H9 (cell line): ENCODE results near the gene C16orf92. TPM values are rescaled to one million over a fixed set of nuclear protein-coding genes. Genes with fewer than 3 reads are reported as not detected.

Experiments
- DNase-seq: peaks from one replicate; pipeline ENCODE4 v3.0.0-alpha.2; 2017
- H2AFZ ChIP-seq: one replicate; pipeline ENCODE4 v1.6.1; 2013; ENCODE audit warnings: mild to moderate bottlenecking, low read length, control low read depth, moderate library complexity
- H2AK5ac ChIP-seq: 2 replicates; pipeline ENCODE4 v1.6.1; 2013; ENCODE audit warnings: low read length, control low read depth, mixed read lengths; ENCODE audit not compliant: insufficient read length
- H2BK120ac ChIP-seq: one replicate; pipeline ENCODE4 v1.6.1; 2013; ENCODE audit warnings: low read depth, mild to moderate bottlenecking, low read length, control low read depth, inconsistent platforms; ENCODE audit not compliant: poor library complexity, severe bottlenecking
- H2BK12ac ChIP-seq: 2 replicates; pipeline ENCODE4 v1.6.1; 2013; ENCODE audit warnings: low read length, control low read depth, mixed read lengths, low read depth; ENCODE audit not compliant: insufficient read length
- H2BK15ac ChIP-seq: 2 replicates; pipeline ENCODE4 v1.6.1; 2013; ENCODE audit warnings: low read depth, low read length, control low read depth
- H2BK20ac ChIP-seq: one replicate; pipeline ENCODE4 v1.6.1; 2013; ENCODE audit warnings: low read depth, mild to moderate bottlenecking, low read length, control low read depth, inconsistent platforms; ENCODE audit not compliant: poor library complexity, severe bottlenecking
- H2BK5ac ChIP-seq: 2 replicates; pipeline ENCODE4 v1.6.1; 2013; ENCODE audit warnings: low read length, control low read depth, mixed read lengths; ENCODE audit not compliant: insufficient read length
- H3K14ac ChIP-seq: 2 replicates; pipeline ENCODE4 v1.6.1; 2013; ENCODE audit warnings: low read length, control low read depth; ENCODE audit not compliant: insufficient read depth
- H3K18ac ChIP-seq: 2 replicates; pipeline ENCODE4 v1.6.1; 2013; ENCODE audit warnings: low read depth, mild to moderate bottlenecking, mixed read lengths, low read length, control low read depth; ENCODE audit not compliant: insufficient read length
- H3K23ac ChIP-seq: 2 replicates; pipeline ENCODE4 v1.6.1; 2013; ENCODE audit warnings: low read length, control low read depth, mixed read lengths, low read depth; ENCODE audit not compliant: insufficient read length
- H3K23me2 ChIP-seq: 2 replicates; pipeline ENCODE4 v1.6.1; 2013; ENCODE audit warnings: low read depth, mild to moderate bottlenecking, mixed read lengths, low read length, control low read depth; ENCODE audit not compliant: insufficient read length, poor library complexity, severe bottlenecking
- H3K27ac ChIP-seq: 2 replicates; pipeline ENCODE4 v1.5.1; 2013; ENCODE audit warnings: low read length, control low read depth, mixed read lengths, low read depth; ENCODE audit not compliant: insufficient read length
- H3K27me3 ChIP-seq: 2 replicates; pipeline ENCODE4 v1.6.1; 2013; ENCODE audit warnings: low read length, control low read depth, inconsistent platforms; ENCODE audit not compliant: insufficient read depth
- H3K4ac ChIP-seq: 2 replicates; pipeline ENCODE4 v1.6.1; 2013; ENCODE audit warnings: low read depth, mild to moderate bottlenecking, control low read depth, inconsistent platforms, low read length, moderate library complexity
- H3K4me1 ChIP-seq: 2 replicates; pipeline ENCODE4 v1.6.1; 2013; ENCODE audit warnings: low read length, control low read depth, inconsistent platforms; ENCODE audit not compliant: insufficient read depth
- H3K4me2 ChIP-seq: 2 replicates; pipeline ENCODE4 v1.6.1; 2013; ENCODE audit warnings: low read length, control low read depth, mixed read lengths; ENCODE audit not compliant: insufficient read length, insufficient read depth
- H3K56ac ChIP-seq: 2 replicates; pipeline ENCODE4 v1.6.1; 2013; ENCODE audit warnings: low read depth, mild to moderate bottlenecking, mixed read lengths, low read length, control low read depth; ENCODE audit not compliant: insufficient read length
- H3K79me1 ChIP-seq: 2 replicates; pipeline ENCODE4 v1.6.1; 2013; ENCODE audit warnings: low read depth, mild to moderate bottlenecking, moderate library complexity, low read length, control low read depth, inconsistent platforms; ENCODE audit not compliant: insufficient read depth, poor library complexity, severe bottlenecking
- H3K79me2 ChIP-seq: 2 replicates; pipeline ENCODE4 v1.6.1; 2013; ENCODE audit warnings: low read length, control low read depth, inconsistent platforms; ENCODE audit not compliant: insufficient read depth
- H3K9ac ChIP-seq: 2 replicates; pipeline ENCODE4 v1.6.1; 2013; ENCODE audit warnings: low read length, control low read depth, mixed read lengths; ENCODE audit not compliant: insufficient read length; ENCODE audit errors: extremely low read depth
- H3K9me3 ChIP-seq: one replicate; pipeline ENCODE4 v1.6.1; 2013; ENCODE audit warnings: low read depth, low read length, inconsistent platforms; ENCODE audit not compliant: control insufficient read depth
- H3T11ph ChIP-seq: one replicate; pipeline ENCODE4 v1.6.1; 2013; ENCODE audit warnings: mild to moderate bottlenecking, low read length, control low read depth, inconsistent platforms
- H4K20me1 ChIP-seq: one replicate; pipeline ENCODE4 v1.6.1; 2013; ENCODE audit not compliant: control insufficient read depth, insufficient read length, insufficient read depth
- H4K5ac ChIP-seq: 2 replicates; pipeline ENCODE4 v1.6.1; 2013; ENCODE audit warnings: low read depth, mild to moderate bottlenecking, mixed read lengths, low read length, control low read depth; ENCODE audit not compliant: insufficient read length
- H4K8ac ChIP-seq: replicated peaks from 2 replicates; pipeline ENCODE4 v1.6.1; 2013; ENCODE audit warnings: low read length, control low read depth, mixed read lengths, low read depth; ENCODE audit not compliant: insufficient read length
- H4K91ac ChIP-seq: 2 replicates; pipeline ENCODE4 v1.6.1; 2013; ENCODE audit warnings: low read depth, mild to moderate bottlenecking, moderate library complexity, mixed read lengths, low read length, control low read depth; ENCODE audit not compliant: insufficient read length
- H3K27ac Mint-ChIP-seq, 3 experiments: 2 replicates in 2 of 3; 3 replicates in 1 of 3; pipeline ENCODE4 v1.8.0; 2020 to 2021; ENCODE audit warnings: mixed read lengths in 3 of 3, mild to moderate bottlenecking in 1 of 3, moderate library complexity in 1 of 3
- H3K27me3 Mint-ChIP-seq: 2 replicates; pipeline ENCODE4 v1.8.0; 2021; ENCODE audit warnings: low read depth, mild to moderate bottlenecking, moderate library complexity, mixed read lengths
- H3K36me3 Mint-ChIP-seq, 3 experiments: 2 replicates in 2 of 3; 3 replicates in 1 of 3; pipeline ENCODE4 v1.8.0; 2020 to 2021; ENCODE audit warnings: low read depth in 3 of 3, mixed read lengths in 3 of 3; ENCODE audit not compliant: insufficient read depth in 1 of 3
- H3K4me1 Mint-ChIP-seq, 2 experiments: 2 replicates each; pipeline ENCODE4 v1.8.0; 2020; ENCODE audit warnings: mixed read lengths in 2 of 2
- H3K4me3 Mint-ChIP-seq, 2 experiments: 2 replicates in 1 of 2; 3 replicates in 1 of 2; pipeline ENCODE4 v1.8.0; 2020 to 2021; ENCODE audit warnings: mild to moderate bottlenecking in 2 of 2, mixed read lengths in 2 of 2, moderate library complexity in 1 of 2
- H3K9me3 Mint-ChIP-seq, 2 experiments: 2 replicates in 1 of 2; 3 replicates in 1 of 2; pipeline ENCODE4 v1.8.0; 2020; ENCODE audit warnings: mild to moderate bottlenecking in 2 of 2, mixed read lengths in 2 of 2, moderate library complexity in 1 of 2
- WGBS: extraction: QIAGEN DNeasy Blood & Tissue Kit; methylation state at CpG from one replicate; pipeline ENCODE4 v1.1.7; 2013; ENCODE audit warnings: missing lambda C conversion rate, low lambda C conversion rate, mixed read lengths; ENCODE audit not compliant: insufficient read length; ENCODE audit errors: extremely low coverage; 5-methylcytosine and 5-hydroxymethylcytosine counted together
- total RNA-seq: library from RNA; stranded (reverse); gene quantifications from 2 replicates; pipeline ENCODE4 v1.2.1, GENCODE V29; 2021
- TF ChIP-seq, protein P1 (sequence below): fragments of 200-600 bp; sonication (generic); conservative IDR thresholded peaks from 3 replicates; pipeline ENCODE4 v1.8.0; 2021; ENCODE audit warnings: antibody characterized with exemption, mild to moderate bottlenecking

The C16orf92 gene
- total RNA-seq, 1 experiment from 2014 or later: not detected

DNA sequence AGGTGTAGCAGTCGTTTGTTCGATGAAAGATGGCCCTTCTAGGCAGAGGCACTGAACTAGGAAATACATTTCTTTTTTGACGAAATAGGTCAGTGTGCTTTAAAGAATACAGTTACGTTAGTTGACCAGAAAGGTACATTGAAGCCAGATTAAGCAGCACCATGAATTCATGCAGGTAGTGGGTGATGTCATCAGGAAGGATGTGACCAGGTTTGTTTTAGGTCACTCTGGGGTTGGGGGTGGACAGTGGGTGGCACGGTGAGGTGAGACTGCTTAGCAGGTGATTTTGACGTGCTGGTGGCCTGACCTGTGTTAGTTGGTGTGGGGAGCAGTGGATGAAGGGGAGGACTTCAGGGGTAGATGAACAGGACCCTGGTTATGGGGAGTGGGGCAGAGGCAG is 23.4 kb upstream of the C16orf92 start:
- H3K9me3 ChIP-seq: no peaks in the 10 kb centered on the region
- no peak overlapping the region for H2BK12ac ChIP-seq
- no peak overlapping the region for H2AFZ ChIP-seq
- no peak overlapping the region for H2BK5ac ChIP-seq
- H2AK5ac ChIP-seq: no peak overlapping the region
- DNase-seq: no peak
- no peak overlapping the region for H3K18ac ChIP-seq
- Mint-ChIP-seq H3K4me3 (peak overlapping the region in 1 of 2 experiments; percentile 38; a peak in 1 of 5 replicates), H3K27me3 (no peaks in the 10 kb centered on the region; the same call in 1 of the 2 replicates), H3K27ac (0 out of 7 replicates have a peak overlapping the region, but pooled peaks of 1 of the 3 experiments have one; percentile 34), H3K9me3 (no peaks in the 10 kb centered on the region; a peak in 1 of 5 replicates), H3K4me1 (peaks cover 10 to 32% of the 10 kb centered on the region in 2 experiments), H3K36me3 (peaks cover 27 to 52% (median 29%) of the 10 kb centered on the region in 3 experiments)
- no peak overlapping the region for H2BK20ac ChIP-seq
- H4K91ac ChIP-seq: no peak overlapping the region
- H3K56ac ChIP-seq: no peak overlapping the region
- no peaks in the 10 kb centered on the region for H4K20me1 ChIP-seq
- H2BK15ac ChIP-seq: no peak overlapping the region
- H3K14ac ChIP-seq: no peak overlapping the region
- no peak overlapping the region for H3K23ac ChIP-seq
- no peak overlapping the region for H4K5ac ChIP-seq
- H3K27ac ChIP-seq: no peak overlapping the region
- 0 out of 2 replicates have a peak, but pooled peaks cover 2% of the 10 kb centered on the region for H3K4me1 ChIP-seq
- no peak overlapping the region for H3K4me2 ChIP-seq
- TF ChIP-seq, protein P1, sequence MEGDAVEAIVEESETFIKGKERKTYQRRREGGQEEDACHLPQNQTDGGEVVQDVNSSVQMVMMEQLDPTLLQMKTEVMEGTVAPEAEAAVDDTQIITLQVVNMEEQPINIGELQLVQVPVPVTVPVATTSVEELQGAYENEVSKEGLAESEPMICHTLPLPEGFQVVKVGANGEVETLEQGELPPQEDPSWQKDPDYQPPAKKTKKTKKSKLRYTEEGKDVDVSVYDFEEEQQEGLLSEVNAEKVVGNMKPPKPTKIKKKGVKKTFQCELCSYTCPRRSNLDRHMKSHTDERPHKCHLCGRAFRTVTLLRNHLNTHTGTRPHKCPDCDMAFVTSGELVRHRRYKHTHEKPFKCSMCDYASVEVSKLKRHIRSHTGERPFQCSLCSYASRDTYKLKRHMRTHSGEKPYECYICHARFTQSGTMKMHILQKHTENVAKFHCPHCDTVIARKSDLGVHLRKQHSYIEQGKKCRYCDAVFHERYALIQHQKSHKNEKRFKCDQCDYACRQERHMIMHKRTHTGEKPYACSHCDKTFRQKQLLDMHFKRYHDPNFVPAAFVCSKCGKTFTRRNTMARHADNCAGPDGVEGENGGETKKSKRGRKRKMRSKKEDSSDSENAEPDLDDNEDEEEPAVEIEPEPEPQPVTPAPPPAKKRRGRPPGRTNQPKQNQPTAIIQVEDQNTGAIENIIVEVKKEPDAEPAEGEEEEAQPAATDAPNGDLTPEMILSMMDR: no peak
- no peaks in the 10 kb centered on the region for H3K27me3 ChIP-seq
- no peak overlapping the region for H3K4ac ChIP-seq
- H4K8ac ChIP-seq: no peak overlapping the region
- no peak overlapping the region for H3T11ph ChIP-seq
- H2BK120ac ChIP-seq: no peak overlapping the region
- no peaks in the 10 kb centered on the region for H3K79me1 ChIP-seq
- no CpG with 5 or more reads among the region's 6 CpGs for WGBS
- no peak overlapping the region for H3K9ac ChIP-seq
- H3K23me2 ChIP-seq: peaks cover 14% of the 10 kb centered on the region
- H3K79me2 ChIP-seq: no peaks in the 10 kb centered on the region; the same call in 1 of the 2 replicates
